Heart left ventricle (tissue), 13 donors: ENCODE data around the gene SNX8.

Source experiments
- POLR2A ChIP-seq, 2 donors: fragments of 450-650 bp; IDR thresholded peaks; one replicate each; pipeline ENCODE4 v1.6.1; 2017; ENCODE audit warnings: antibody characterized with exemption in 2 of 2, mild to moderate bottlenecking in 2 of 2, moderate library complexity in 2 of 2
- TF ChIP-seq, protein P1 (sequence below), 12 donors: fragments of 200-600 bp; sonication (generic) in 4 of 12; IDR thresholded peaks; one replicate each; pipeline versions ENCODE4 v1.5.0 to v1.8.0; 2018 to 2022; ENCODE audit warnings: antibody characterized with exemption in 12 of 12, mild to moderate bottlenecking in 5 of 12
- donor health status: ischemic (EF 13 %, LVEDD 7.1; RV severe dilation, severe dysfunction).
- donor health status: DM: no; HTN: yes; CAD: no.
- donor health status: DM: no; HTN: no; CAD: no.
- donor health status: ischemic (EF 25% LVEDD 6.9; RV normal size, moderate dysfunction).
- donor health status: ischemic (EF 25% LVEDD 5.7; RV mildly dilated, moderate dysfunction).
- donor health status: ischemic (EF 35%, LVEDD 5.7; RV mildly dilated, moderate dysfunction).
- donor health status: nonischemic (EF 11% LVEDD 7.7; RV severe dilation, severe dysfunction).
- donor health status: DM: yes; HTN: yes; CAD: no.
- donor health status: PGD.
- donor health status: ischemic (EF 29% LVEDD 5.4; RV normal size, mild dysfunction).
- donor health status: nonischemic (EF 23%, LVEDD 6.1; RV moderate dilation, normal function).

- TF ChIP-seq, protein P1, sequence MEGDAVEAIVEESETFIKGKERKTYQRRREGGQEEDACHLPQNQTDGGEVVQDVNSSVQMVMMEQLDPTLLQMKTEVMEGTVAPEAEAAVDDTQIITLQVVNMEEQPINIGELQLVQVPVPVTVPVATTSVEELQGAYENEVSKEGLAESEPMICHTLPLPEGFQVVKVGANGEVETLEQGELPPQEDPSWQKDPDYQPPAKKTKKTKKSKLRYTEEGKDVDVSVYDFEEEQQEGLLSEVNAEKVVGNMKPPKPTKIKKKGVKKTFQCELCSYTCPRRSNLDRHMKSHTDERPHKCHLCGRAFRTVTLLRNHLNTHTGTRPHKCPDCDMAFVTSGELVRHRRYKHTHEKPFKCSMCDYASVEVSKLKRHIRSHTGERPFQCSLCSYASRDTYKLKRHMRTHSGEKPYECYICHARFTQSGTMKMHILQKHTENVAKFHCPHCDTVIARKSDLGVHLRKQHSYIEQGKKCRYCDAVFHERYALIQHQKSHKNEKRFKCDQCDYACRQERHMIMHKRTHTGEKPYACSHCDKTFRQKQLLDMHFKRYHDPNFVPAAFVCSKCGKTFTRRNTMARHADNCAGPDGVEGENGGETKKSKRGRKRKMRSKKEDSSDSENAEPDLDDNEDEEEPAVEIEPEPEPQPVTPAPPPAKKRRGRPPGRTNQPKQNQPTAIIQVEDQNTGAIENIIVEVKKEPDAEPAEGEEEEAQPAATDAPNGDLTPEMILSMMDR (IDR thresholded peaks at IDR 0.05) = no peak
- TF ChIP-seq POLR2A (IDR thresholded peaks at IDR 0.05) = no peak
Measured at GRCh38 chr7:2220030-2220429, 94.2 kb downstream of the SNX8 start.
